ENCODE results near the gene CSTPP1.

DNA sequence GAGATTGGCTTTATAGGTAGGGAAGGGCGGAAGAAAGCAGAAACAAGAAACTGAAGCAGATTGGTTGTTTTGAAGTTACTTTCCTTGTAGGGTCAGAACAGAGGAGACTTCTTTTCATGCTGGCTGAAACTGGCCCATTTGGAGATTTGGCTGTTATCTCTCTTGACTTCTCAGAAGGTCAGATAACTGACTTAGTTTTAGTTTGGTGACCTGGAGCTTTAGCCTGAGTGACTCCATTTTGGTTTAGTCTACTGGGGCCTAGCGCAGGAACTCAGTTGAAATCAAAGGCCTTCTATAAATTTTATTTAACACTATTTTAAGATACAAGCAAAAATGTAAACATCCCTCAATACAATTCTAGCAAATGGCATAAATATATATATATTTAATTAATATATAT, 31.4 kb downstream of the CSTPP1 start:
- TF ChIP-seq, protein P1, sequence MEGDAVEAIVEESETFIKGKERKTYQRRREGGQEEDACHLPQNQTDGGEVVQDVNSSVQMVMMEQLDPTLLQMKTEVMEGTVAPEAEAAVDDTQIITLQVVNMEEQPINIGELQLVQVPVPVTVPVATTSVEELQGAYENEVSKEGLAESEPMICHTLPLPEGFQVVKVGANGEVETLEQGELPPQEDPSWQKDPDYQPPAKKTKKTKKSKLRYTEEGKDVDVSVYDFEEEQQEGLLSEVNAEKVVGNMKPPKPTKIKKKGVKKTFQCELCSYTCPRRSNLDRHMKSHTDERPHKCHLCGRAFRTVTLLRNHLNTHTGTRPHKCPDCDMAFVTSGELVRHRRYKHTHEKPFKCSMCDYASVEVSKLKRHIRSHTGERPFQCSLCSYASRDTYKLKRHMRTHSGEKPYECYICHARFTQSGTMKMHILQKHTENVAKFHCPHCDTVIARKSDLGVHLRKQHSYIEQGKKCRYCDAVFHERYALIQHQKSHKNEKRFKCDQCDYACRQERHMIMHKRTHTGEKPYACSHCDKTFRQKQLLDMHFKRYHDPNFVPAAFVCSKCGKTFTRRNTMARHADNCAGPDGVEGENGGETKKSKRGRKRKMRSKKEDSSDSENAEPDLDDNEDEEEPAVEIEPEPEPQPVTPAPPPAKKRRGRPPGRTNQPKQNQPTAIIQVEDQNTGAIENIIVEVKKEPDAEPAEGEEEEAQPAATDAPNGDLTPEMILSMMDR (IDR thresholded peaks at IDR 0.05) = no peak
- no peak for TF ChIP-seq EZH2 (IDR thresholded peaks at IDR 0.05)
